ENCODE results near the gene NOTCH1. TPM values are rescaled to one million over a fixed set of nuclear protein-coding genes. Genes with fewer than 3 reads are reported as not detected.
A peak's percentile ranks its signal among the peaks of the same experiment; 100 is the strongest.
"Not testable (repeated sequence)": the region's sequence is repeated elsewhere in the genome, so short reads cannot be mapped to it uniquely, and the experiment has no call there.

Gene NOTCH1
- total RNA-seq, 1 donor from 2014 or later = 121 TPM

- peaks cover 11% of the 10 kb centered on the region for H3K4me1 Mint-ChIP-seq (ENCODE audit: low read depth)
- intact Hi-C loops (cut with micrococcal nuclease) = no loop called here
- H3K36me3 Mint-ChIP-seq (ENCODE audit: low read depth) = no peaks in the 10 kb centered on the region
- H3K27me3 Mint-ChIP-seq (ENCODE audit: insufficient read depth) = no peaks in the 10 kb centered on the region
- no peak overlapping the region for H3K27ac Mint-ChIP-seq
- no peaks in the 10 kb centered on the region for H3K9me3 Mint-ChIP-seq
- no peak for DNase-seq (ENCODE audit: low spot score)
- H3K4me3 Mint-ChIP-seq = no peak overlapping the region
Observed at GRCh38 chr9:136585531-136586120, 39.8 kb upstream of the NOTCH1 start.

GRCh38 chr9:136584934-136585333 is 39.1 kb upstream of the NOTCH1 start:
- no peaks in the 10 kb centered on the region for H3K9me3 Mint-ChIP-seq
- H3K27me3 Mint-ChIP-seq (ENCODE audit: insufficient read depth) = no peaks in the 10 kb centered on the region
- H3K36me3 Mint-ChIP-seq (ENCODE audit: low read depth) = no peaks in the 10 kb centered on the region
- H3K4me1 Mint-ChIP-seq (ENCODE audit: low read depth) = peaks cover 11% of the 10 kb centered on the region
- no peak for DNase-seq (ENCODE audit: low spot score)
- H3K27ac Mint-ChIP-seq = no peak overlapping the region
- no peak overlapping the region for H3K4me3 Mint-ChIP-seq
- intact Hi-C loops (cut with micrococcal nuclease) = no loop called here

GRCh38 chr9:136584401-136584932 is 38.6 kb upstream of the NOTCH1 start:
- Mint-ChIP-seq H3K4me3 (no peak overlapping the region), H3K27ac (no peak overlapping the region), H3K4me1 (ENCODE audit: low read depth) (peaks cover 11% of the 10 kb centered on the region), H3K27me3 (ENCODE audit: insufficient read depth) (peaks cover 3% of the 10 kb centered on the region), H3K9me3 (no peaks in the 10 kb centered on the region), H3K36me3 (ENCODE audit: low read depth) (no peaks in the 10 kb centered on the region)
- intact Hi-C loops (cut with micrococcal nuclease) = no loop called here
- DNase-seq (ENCODE audit: low spot score) = no peak

DNA sequence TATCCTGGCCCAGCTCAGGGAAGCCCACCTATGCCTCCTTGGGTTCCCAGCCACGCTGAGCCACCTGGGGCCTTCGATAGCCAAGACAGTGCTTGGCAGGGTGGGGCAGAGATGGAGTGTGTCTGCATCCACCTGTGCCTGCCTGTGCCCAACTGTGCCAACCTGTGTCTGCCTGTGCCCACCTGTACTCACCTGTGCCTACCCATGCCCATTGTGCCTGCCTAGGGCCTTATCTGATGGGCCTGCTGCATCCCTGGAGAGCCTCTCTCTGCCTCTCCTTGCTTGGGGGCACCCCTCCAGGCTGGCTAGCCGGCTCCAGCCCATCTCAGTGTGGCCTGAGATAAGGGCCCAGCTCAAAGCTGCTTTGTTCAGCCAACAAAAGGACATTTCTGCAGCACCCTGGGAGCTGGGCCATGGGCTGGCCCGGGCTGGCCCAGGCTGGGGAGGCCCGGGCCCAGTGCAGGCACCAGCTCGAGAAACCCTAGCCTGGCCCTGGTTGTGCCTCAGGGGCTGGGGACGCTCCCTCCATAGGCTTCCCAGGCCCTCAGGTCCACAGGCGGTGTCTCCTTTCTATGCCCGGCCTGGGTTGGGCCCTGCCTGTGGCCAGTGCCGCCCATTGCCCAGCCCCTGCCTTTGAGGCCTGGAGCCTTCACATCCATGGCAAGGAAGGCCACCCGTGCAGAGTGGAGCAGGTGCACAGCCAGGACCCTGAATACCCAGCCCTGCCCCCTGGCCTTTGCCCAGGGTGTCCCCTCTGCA is 37.3 kb upstream of the NOTCH1 start:
- no peak overlapping the region for H3K27ac Mint-ChIP-seq
- DNase-seq (ENCODE audit: low spot score) = no peak
- peaks cover under 1% of the 10 kb centered on the region for H3K4me1 Mint-ChIP-seq (ENCODE audit: low read depth)
- H3K27me3 Mint-ChIP-seq (ENCODE audit: insufficient read depth) = peaks cover 3% of the 10 kb centered on the region
- no peaks in the 10 kb centered on the region for H3K9me3 Mint-ChIP-seq
- no peaks in the 10 kb centered on the region for H3K36me3 Mint-ChIP-seq (ENCODE audit: low read depth)
- intact Hi-C loops (cut with micrococcal nuclease) = no loop called here
- no peak overlapping the region for H3K4me3 Mint-ChIP-seq

GRCh38 chr9:136581614-136582447 is 36.0 kb upstream of the NOTCH1 start:
- H3K4me1 Mint-ChIP-seq (ENCODE audit: low read depth) = no peaks in the 10 kb centered on the region
- intact Hi-C loops (cut with micrococcal nuclease) = no loop called here
- H3K4me3 Mint-ChIP-seq = no peak overlapping the region
- H3K27me3 Mint-ChIP-seq (ENCODE audit: insufficient read depth) = peaks cover 3% of the 10 kb centered on the region
- no peak overlapping the region for H3K27ac Mint-ChIP-seq
- H3K36me3 Mint-ChIP-seq (ENCODE audit: low read depth) = no peaks in the 10 kb centered on the region
- no peaks in the 10 kb centered on the region for H3K9me3 Mint-ChIP-seq
- no peak for DNase-seq (ENCODE audit: low spot score)

DNA sequence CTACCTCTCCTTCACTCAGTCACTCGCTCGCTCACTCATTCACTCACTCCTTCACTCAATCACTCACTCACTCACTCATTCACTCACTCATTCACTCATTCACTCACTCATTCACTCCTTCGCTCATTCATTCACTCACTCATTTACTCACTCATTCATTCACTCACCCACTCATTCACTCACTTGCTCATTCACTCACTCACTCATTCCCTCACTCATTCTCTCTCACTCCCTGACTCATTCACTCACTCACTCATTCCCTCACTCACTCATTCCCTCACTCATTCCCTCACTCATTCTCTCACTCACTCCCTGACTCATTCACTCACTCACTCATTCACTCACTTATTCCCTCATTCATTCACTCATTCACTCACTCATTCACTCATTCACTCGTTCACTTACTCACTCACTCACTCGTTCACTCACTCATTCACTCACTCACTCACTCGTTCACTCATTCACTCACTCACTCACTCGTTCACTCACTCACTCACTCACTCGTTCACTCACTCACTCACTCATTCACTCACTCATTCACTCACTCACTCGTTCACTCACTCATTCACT is 33.9 kb upstream of the NOTCH1 start:
- H3K36me3 Mint-ChIP-seq (ENCODE audit: low read depth); DNase-seq (ENCODE audit: low spot score); H3K4me3 Mint-ChIP-seq; intact Hi-C loops (cut with micrococcal nuclease); H3K9me3 Mint-ChIP-seq; H3K27me3 Mint-ChIP-seq (ENCODE audit: insufficient read depth); H3K4me1 Mint-ChIP-seq (ENCODE audit: low read depth): not testable (repeated sequence)
- peak overlapping the region; percentile 13 for H3K27ac Mint-ChIP-seq

DNA sequence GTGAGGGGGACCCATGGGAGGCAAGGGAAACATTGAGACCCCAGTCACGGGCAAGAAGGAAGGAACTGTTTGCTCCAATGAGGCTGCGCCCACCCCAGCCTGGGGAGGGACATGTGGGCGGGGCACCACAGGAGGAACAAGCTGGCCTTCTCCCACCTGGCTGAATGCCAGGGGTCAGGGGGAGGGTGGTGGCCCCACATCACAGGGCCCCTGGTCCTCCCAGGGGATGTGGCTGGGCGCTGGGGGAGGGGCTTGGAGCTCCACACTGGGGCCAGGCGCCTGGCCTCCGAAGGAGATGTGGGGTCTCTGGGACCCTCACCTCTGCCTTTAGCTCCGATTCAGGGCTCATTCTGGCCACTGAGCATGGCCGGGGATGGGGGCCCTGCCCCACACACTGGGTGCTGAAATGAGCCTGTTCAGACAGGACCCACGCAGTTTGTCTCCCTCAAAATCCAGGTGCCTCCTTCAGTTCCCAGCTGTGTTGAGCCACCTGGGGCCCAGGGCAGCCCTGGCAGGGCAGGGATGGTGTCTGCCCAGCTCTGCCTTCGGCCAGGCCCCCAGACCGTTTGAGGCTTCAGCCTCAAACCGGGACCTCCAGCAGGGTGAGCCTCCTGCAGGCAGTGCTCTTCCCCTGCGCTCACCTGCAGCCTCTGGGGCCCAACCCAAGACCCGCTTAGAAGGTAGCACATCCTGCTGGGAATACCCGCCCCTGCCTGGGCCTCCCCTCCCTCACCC is 33.2 kb upstream of the NOTCH1 start:
- DNase-seq (ENCODE audit: low spot score) = no peak
- peaks cover 5% of the 10 kb centered on the region for H3K27me3 Mint-ChIP-seq (ENCODE audit: insufficient read depth)
- no peaks in the 10 kb centered on the region for H3K9me3 Mint-ChIP-seq
- H3K27ac Mint-ChIP-seq = no peak overlapping the region
- H3K36me3 Mint-ChIP-seq (ENCODE audit: low read depth) = no peaks in the 10 kb centered on the region
- H3K4me3 Mint-ChIP-seq = no peak overlapping the region
- intact Hi-C loops (cut with micrococcal nuclease) = no loop called here
- no peaks in the 10 kb centered on the region for H3K4me1 Mint-ChIP-seq (ENCODE audit: low read depth)

- no peak overlapping the region for H3K27ac Mint-ChIP-seq
- H3K9me3 Mint-ChIP-seq = no peaks in the 10 kb centered on the region
- intact Hi-C loops (cut with micrococcal nuclease) = no loop called here
- no peaks in the 10 kb centered on the region for H3K4me1 Mint-ChIP-seq (ENCODE audit: low read depth)
- H3K27me3 Mint-ChIP-seq (ENCODE audit: insufficient read depth) = peaks cover 5% of the 10 kb centered on the region
- H3K36me3 Mint-ChIP-seq (ENCODE audit: low read depth) = no peaks in the 10 kb centered on the region
- H3K4me3 Mint-ChIP-seq = no peak overlapping the region
- no peak for DNase-seq (ENCODE audit: low spot score)
Observed at GRCh38 chr9:136578626-136578914, 32.7 kb upstream of the NOTCH1 start.

DNA sequence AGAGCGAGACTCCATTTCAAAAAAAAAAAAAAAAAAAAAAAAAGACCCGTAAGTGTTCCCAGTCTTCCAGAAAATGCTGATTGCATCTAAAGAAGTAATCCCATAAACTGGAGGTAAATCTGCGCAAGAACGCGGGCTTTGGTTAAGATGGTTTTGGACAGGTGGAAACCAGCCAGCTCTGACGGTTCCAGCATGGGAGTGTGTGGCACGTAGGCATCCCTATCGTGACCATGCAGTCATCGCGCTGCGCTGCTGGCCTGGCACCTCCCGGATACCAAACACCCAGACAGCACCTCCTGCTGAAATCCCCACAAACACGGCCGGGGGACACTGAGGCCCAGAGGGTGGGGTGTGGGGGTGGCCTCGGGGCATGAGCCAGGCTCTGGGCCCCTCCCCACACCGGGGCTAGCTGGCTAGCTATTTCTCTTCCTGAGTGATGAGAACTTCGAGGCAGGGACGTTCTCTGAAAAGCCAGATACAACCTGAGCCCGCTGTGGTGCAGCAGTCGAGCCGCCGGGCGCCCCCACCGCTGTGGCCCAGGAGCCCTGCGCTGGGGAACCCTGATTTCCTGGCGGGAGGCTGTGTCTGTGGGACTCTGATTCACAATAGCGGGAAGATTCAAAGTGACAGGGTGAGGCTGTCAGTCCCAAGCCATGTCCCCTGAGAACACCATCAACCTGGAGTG is 32.2 kb upstream of the NOTCH1 start:
- intact Hi-C loops (cut with micrococcal nuclease) = no loop called here
- Mint-ChIP-seq H3K27me3 (ENCODE audit: insufficient read depth) (peaks cover 5% of the 10 kb centered on the region), H3K9me3 (no peaks in the 10 kb centered on the region), H3K4me3 (no peak overlapping the region), H3K27ac (no peak overlapping the region), H3K36me3 (ENCODE audit: low read depth) (no peaks in the 10 kb centered on the region), H3K4me1 (ENCODE audit: low read depth) (no peaks in the 10 kb centered on the region)
- DNase-seq (ENCODE audit: low spot score) = no peak

DNA sequence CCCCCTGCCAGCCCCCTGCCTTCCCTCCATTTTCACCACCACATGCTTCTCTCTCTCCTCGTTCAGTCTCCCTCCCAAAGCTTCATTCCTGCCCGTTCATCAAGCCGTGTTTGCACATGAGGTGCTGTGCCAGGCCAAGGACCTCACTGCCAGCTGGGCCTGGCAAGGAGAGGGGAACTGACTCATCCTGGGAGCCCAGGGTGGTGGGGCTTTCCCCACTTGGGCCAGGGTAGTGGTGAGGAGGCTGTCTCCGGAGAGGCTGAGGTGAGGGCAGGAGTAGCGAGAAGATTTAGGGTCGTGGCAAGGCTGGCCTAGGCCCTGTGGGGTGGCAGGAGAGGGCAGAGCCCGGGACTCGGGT is 30.4 kb upstream of the NOTCH1 start:
- H3K27me3 Mint-ChIP-seq (ENCODE audit: insufficient read depth) = peaks cover 5% of the 10 kb centered on the region

GRCh38 chr9:136575626-136576268 is 29.9 kb upstream of the NOTCH1 start:
- DNase-seq (ENCODE audit: low spot score) = no peak
- H3K4me1 Mint-ChIP-seq (ENCODE audit: low read depth) = no peaks in the 10 kb centered on the region
- no peak overlapping the region for H3K4me3 Mint-ChIP-seq
- H3K36me3 Mint-ChIP-seq (ENCODE audit: low read depth) = no peaks in the 10 kb centered on the region
- intact Hi-C loops (cut with micrococcal nuclease) = no loop called here
- H3K9me3 Mint-ChIP-seq = no peaks in the 10 kb centered on the region
- peaks cover 5% of the 10 kb centered on the region for H3K27me3 Mint-ChIP-seq (ENCODE audit: insufficient read depth)
- no peak overlapping the region for H3K27ac Mint-ChIP-seq

More for the DNA sequence above, 30.4 kb upstream of the NOTCH1 start:
- no peaks in the 10 kb centered on the region for H3K36me3 Mint-ChIP-seq (ENCODE audit: low read depth)
- no peak overlapping the region for H3K4me3 Mint-ChIP-seq
- no peaks in the 10 kb centered on the region for H3K9me3 Mint-ChIP-seq
- no peak for DNase-seq (ENCODE audit: low spot score)
- no peak overlapping the region for H3K27ac Mint-ChIP-seq
- intact Hi-C loops (cut with micrococcal nuclease) = no loop called here
- no peaks in the 10 kb centered on the region for H3K4me1 Mint-ChIP-seq (ENCODE audit: low read depth)

DNA sequence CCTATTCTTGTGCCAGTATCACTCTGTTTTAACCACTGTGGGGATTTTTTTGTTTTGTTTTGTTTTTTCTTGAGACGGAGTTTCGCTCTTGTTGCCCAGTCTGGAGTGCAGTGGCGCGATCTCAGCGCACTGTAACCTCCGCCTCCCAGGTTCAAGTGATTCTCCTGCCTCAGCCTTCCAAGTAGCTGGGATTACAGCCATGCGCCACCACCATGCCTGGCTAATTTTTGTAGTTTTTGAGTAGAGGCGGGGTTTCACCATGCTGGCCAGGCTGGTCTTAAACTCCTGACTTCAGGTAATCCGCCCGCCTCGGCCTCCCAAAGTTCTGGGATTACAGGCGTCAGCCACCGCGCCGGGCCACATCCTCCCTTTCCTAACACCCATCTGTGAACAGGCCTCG is 28.8 kb upstream of the NOTCH1 start:
- DNase-seq (ENCODE audit: low spot score); intact Hi-C loops (cut with micrococcal nuclease); H3K4me3 Mint-ChIP-seq; H3K36me3 Mint-ChIP-seq (ENCODE audit: low read depth); H3K27ac Mint-ChIP-seq; H3K9me3 Mint-ChIP-seq; H3K4me1 Mint-ChIP-seq (ENCODE audit: low read depth); H3K27me3 Mint-ChIP-seq (ENCODE audit: insufficient read depth): not testable (repeated sequence)

All from activated T-helper 1 cell treated with anti-CD3 and anti-CD28 coated beads, Interleukin-12 subunit alpha, Interleukin-12 subunit beta, Interleukin-2, Interleukin-4 antibody, amounts not matched to agents 30 ng/mL and 10 ng/mL and 1 ng/mL, durations not matched to agents 14 hours and 24 hours and 36 hours (primary cell).